Measurements from ENCODE around the gene PLEKHA7.

- no peak for TF ChIP-seq CTCF (IDR thresholded peaks at IDR 0.05 in 4 of 5, conservative IDR thresholded peaks at IDR 0.05 in 1 of 5)
- no peak for TF ChIP-seq POLR2A (IDR thresholded peaks at IDR 0.05)
Observed at GRCh38 chr11:16801288-16801980, 212.8 kb downstream of the PLEKHA7 start.
